ENCODE results near the gene FRAS1. TPM values are rescaled to one million over a fixed set of nuclear protein-coding genes. Genes with fewer than 3 reads are reported as not detected.
"Not testable (repeated sequence)": the region's sequence is repeated elsewhere in the genome, so short reads cannot be mapped to it uniquely, and the experiment has no call there.

The FRAS1 gene
- total and polyA plus RNA-seq, 9 of the 15 experiments (the other 6 are each of a cell fraction or from before 2014, with no cell fraction given): under 0.01 to 0.11 (median 0.04) TPM; not detected in 2

DNA sequence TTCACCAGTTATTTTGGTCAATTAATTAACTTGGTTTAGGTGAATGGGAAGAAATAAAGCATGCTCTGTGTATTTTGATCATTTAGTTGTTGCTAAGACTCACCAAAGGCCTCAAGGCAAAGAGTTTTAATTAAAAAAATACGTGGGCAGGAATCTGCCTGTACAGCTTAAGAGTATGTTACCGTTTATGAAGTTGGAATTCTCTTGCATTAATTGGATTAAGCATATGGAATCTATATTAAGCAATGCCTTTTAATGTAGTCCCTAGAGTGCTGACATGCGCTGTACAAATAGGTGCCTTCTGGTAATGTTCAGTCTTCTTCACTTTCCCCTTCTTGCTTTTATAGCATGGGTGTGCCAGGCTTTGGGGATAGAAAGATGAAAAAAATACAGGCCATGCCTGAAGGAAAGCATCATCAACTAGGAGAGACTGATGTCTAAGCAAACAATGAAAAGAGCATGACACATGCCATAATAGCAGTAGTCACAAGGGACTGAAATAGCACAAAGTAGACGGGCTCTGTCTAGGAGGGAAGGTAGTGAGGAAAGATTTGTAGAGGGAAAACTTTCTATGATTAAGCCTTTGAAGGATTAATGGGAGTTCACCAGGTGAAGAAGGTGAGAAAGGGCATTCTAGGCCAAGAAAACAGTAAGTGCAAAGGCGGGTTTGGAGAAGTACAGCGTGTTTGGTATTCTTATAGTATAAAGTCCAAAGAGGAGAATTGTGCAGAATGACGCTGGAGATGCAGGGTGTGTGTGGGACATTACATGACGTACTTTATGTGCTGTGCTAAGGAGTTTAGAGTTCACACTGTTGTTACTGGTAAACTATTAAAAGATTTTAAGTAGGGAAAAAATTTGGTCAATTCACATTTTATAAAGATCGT lies 268.4 kb downstream of the FRAS1 start:
- ChIA-PET POLR2A (no interaction called here), CTCF (ENCODE audit: low intra/inter-chr PET ratio) (no interaction called here)
- no peaks in the 10 kb centered on the region for H4K20me1 ChIP-seq (replicated peaks; ENCODE audit: control insufficient read depth, insufficient read depth, low read length)
- under 1% methylated on average over 9 of the region's 9 CpGs for WGBS (ENCODE audit: insufficient coverage, low coverage, missing lambda C conversion rate)
- H3K36me3 ChIP-seq (ENCODE audit: control insufficient read depth, insufficient read depth, low read length): no peaks in the 10 kb centered on the region
- H3K27me3 ChIP-seq (ENCODE audit: control insufficient read depth in 2 of 2, insufficient read depth in 2 of 2, low read length in 2 of 2): peaks cover 4 to 7% of the 10 kb centered on the region in 2 experiments; a peak in 3 of 5 replicates
- BruUV-seq (replicated peaks): no TSS peak
- no peak for ATAC-seq
- H2AFZ ChIP-seq (ENCODE audit: low read depth, low read length): no peak overlapping the region
- H3K27ac ChIP-seq (ENCODE audit: extremely low read depth, low read depth, low read length): no peak overlapping the region
- FAIRE-seq: no peak
- H3K4me1 ChIP-seq (replicated peaks in 1 of 2; ENCODE audit: control insufficient read depth in 2 of 2, insufficient read depth in 2 of 2, low read length in 2 of 2): no peaks in the 10 kb centered on the region
- no peak overlapping the region for H3K4me3 ChIP-seq
- H3K9me1 ChIP-seq (ENCODE audit: control insufficient read depth, insufficient read depth, low read length): no peaks in the 10 kb centered on the region
- in situ Hi-C loops (cut with MboI): no loop called here
- no peak overlapping the region for H3K4me2 ChIP-seq (ENCODE audit: insufficient read depth, low read length)
- intact Hi-C loops (cut with micrococcal nuclease): no loop called here
- no peak for DNase-seq (ENCODE audit: extremely low read depth in 1 of 4, low spot score in 3 of 4)
- H3K9me3 ChIP-seq (replicated peaks; ENCODE audit: control insufficient read depth, insufficient read depth, low read depth, low read length): no peaks in the 10 kb centered on the region
- H3K9ac ChIP-seq (ENCODE audit: insufficient read depth in 1 of 2, low read depth in 2 of 2, low read length in 2 of 2): no peak overlapping the region
- H3K79me2 ChIP-seq (ENCODE audit: control insufficient read depth, insufficient read depth, low read length): no peaks in the 10 kb centered on the region
- TF ChIP-seq RFX1 (IDR thresholded peaks at IDR 0.05) (no peak), KDM4B (IDR thresholded peaks at IDR 0.05; ENCODE audit: borderline replicate concordance in 2 of 2, low read depth in 1 of 2) (no peak), HIVEP1 (CRISPR knock-in tag; IDR thresholded peaks at IDR 0.05) (no peak)

DNA sequence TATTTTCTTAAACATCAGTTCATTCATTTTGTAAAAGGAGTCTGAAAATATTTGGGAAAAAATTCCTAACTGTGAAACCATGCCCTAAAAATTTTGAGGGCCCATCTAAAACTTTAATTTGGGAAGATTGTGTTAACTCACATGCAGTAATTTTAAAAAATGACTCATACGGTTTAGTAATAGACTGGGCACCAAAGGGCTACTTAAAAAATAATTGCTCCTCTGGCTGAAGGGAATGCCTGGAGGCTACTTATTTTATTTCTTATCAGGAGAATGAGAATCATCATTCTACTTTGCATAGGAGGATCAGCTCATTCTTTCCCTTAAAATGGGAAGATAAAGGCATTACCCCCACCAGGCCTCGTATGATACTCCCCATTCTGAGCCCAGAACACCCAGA lies 271.5 kb downstream of the FRAS1 start:
- H3K9ac ChIP-seq (ENCODE audit: insufficient read depth in 1 of 2, low read depth in 2 of 2, low read length in 2 of 2); H3K27me3 ChIP-seq (ENCODE audit: control insufficient read depth in 2 of 2, insufficient read depth in 2 of 2, low read length in 2 of 2); BruUV-seq (replicated peaks); H3K79me2 ChIP-seq (ENCODE audit: control insufficient read depth, insufficient read depth, low read length); DNase-seq (ENCODE audit: extremely low read depth in 1 of 4, low spot score in 3 of 4); H2AFZ ChIP-seq (ENCODE audit: low read depth, low read length); in situ Hi-C loops (cut with MboI); H3K27ac ChIP-seq (ENCODE audit: extremely low read depth, low read depth, low read length); H3K4me1 ChIP-seq (replicated peaks in 1 of 2; ENCODE audit: control insufficient read depth in 2 of 2, insufficient read depth in 2 of 2, low read length in 2 of 2); H3K4me2 ChIP-seq (ENCODE audit: insufficient read depth, low read length); ATAC-seq; POLR2A ChIA-PET; H3K9me3 ChIP-seq (replicated peaks; ENCODE audit: control insufficient read depth, insufficient read depth, low read depth, low read length); H3K4me3 ChIP-seq; CTCF ChIA-PET (ENCODE audit: low intra/inter-chr PET ratio); H3K36me3 ChIP-seq (ENCODE audit: control insufficient read depth, insufficient read depth, low read length); H4K20me1 ChIP-seq (replicated peaks; ENCODE audit: control insufficient read depth, insufficient read depth, low read length); intact Hi-C loops (cut with micrococcal nuclease); FAIRE-seq; H3K9me1 ChIP-seq (ENCODE audit: control insufficient read depth, insufficient read depth, low read length): not testable (repeated sequence)
- WGBS (ENCODE audit: insufficient coverage, low coverage, missing lambda C conversion rate): 0% methylated on average over 2 of the region's 2 CpGs
